WERI-Rb-1 (cell line): ENCODE data around the gene PMP22.

Experiments
- DNase-seq: peaks from one replicate; pipeline ENCODE4 v3.0.0-alpha.2; 2020
- H3K27ac ChIP-seq: fragments of 250-450 bp; sonication (Bioruptor Pico); 2 replicates; pipeline ENCODE4 v1.5.1; 2020; ENCODE audit warnings: mild to moderate bottlenecking, moderate library complexity
- H3K27me3 ChIP-seq: fragments of 250-450 bp; sonication (Bioruptor Pico); 2 replicates; pipeline ENCODE4 v1.5.1; 2021; ENCODE audit warnings: mild to moderate bottlenecking, low read depth, moderate library complexity; ENCODE audit not compliant: insufficient read depth, severe bottlenecking
- H3K36me3 ChIP-seq: fragments of 250-450 bp; sonication (Bioruptor Pico); 2 replicates; pipeline ENCODE4 v1.5.1; 2020; ENCODE audit warnings: mild to moderate bottlenecking, moderate library complexity
- H3K4me3 ChIP-seq: 2 replicates; pipeline ENCODE4 v1.5.1; 2011; ENCODE audit warnings: low read depth, mild to moderate bottlenecking, control low read depth, low read length
- H3K9me3 ChIP-seq: fragments of 250-450 bp; sonication (Bioruptor Pico); 2 replicates; pipeline ENCODE4 v1.5.1; 2021; ENCODE audit warnings: mild to moderate bottlenecking, moderate library complexity; ENCODE audit not compliant: severe bottlenecking
- CTCF ChIP-seq: IDR thresholded peaks from 2 replicates; pipeline ENCODE4 v1.5.1; 2011; ENCODE audit warnings: low read depth, mild to moderate bottlenecking, control low read depth, inconsistent platforms, low read length

PMP22 gene

GRCh38 chr17:15290605-15291004 is 25.5 kb upstream of the PMP22 start:
- no peak for TF ChIP-seq CTCF
- no peak overlapping the region for H3K27ac ChIP-seq
- no peak for DNase-seq
- H3K27me3 ChIP-seq, result peaks cover 4% of the 10 kb centered on the region
- H3K4me3 ChIP-seq, result no peak overlapping the region
- no peaks in the 10 kb centered on the region for H3K36me3 ChIP-seq
- no peaks in the 10 kb centered on the region for H3K9me3 ChIP-seq

- peaks cover 4% of the 10 kb centered on the region for H3K27me3 ChIP-seq
- no peak overlapping the region for H3K4me3 ChIP-seq
- H3K27ac ChIP-seq, result no peak overlapping the region
- DNase-seq, result no peak
- no peaks in the 10 kb centered on the region for H3K9me3 ChIP-seq
- TF ChIP-seq CTCF, result no peak
- no peaks in the 10 kb centered on the region for H3K36me3 ChIP-seq
These were observed 24.4 kb upstream of the PMP22 start for GRCh38 chr17:15289285-15290183.

- no peak for DNase-seq
These were observed 23.7 kb upstream of the PMP22 start for GRCh38 chr17:15288859-15289258.

GRCh38 chr17:15287538-15288267 is 22.6 kb upstream of the PMP22 start:
- Histone ChIP-seq H3K36me3 (no peaks in the 10 kb centered on the region), H3K27ac (no peak overlapping the region), H3K27me3 (peaks cover 4% of the 10 kb centered on the region), H3K4me3 (no peak overlapping the region), H3K9me3 (no peaks in the 10 kb centered on the region)
- DNase-seq, result no peak
- no peak for TF ChIP-seq CTCF

More at GRCh38 chr17:15288859-15289258, 23.7 kb upstream of the PMP22 start:
- Histone ChIP-seq H3K27me3 (peaks cover 4% of the 10 kb centered on the region), H3K36me3 (no peaks in the 10 kb centered on the region), H3K4me3 (no peak overlapping the region), H3K9me3 (no peaks in the 10 kb centered on the region), H3K27ac (no peak overlapping the region)
- TF ChIP-seq CTCF, result no peak

- no peak for TF ChIP-seq CTCF
- H3K4me3 ChIP-seq, result no peak overlapping the region
- H3K27me3 ChIP-seq, result peaks cover 4% of the 10 kb centered on the region
- no peak overlapping the region for H3K27ac ChIP-seq
- H3K9me3 ChIP-seq, result no peaks in the 10 kb centered on the region
- H3K36me3 ChIP-seq, result no peaks in the 10 kb centered on the region
- no peak for DNase-seq
These were observed 20.3 kb upstream of the PMP22 start for GRCh38 chr17:15285466-15285865.
